SK-N-SH treated with all-trans-retinoic acid at 6 μM for 48 hours (cell line): ENCODE measurements around the gene TPPP.
"Not testable (repeated sequence)": the region's sequence is repeated elsewhere in the genome, so short reads cannot be mapped to it uniquely, and the experiment has no call there.

ENCODE experiments used
- ATAC-seq: fragments of 200-7000 bp; cut with Tn5 transposase; 3 replicates; pipeline ENCODE4 v1.9.1; 2020; ENCODE audit warnings: mild to moderate bottlenecking, moderate library complexity
- ARNTL ChIP-seq: fragments of 450-650 bp; formaldehyde crosslinking; IDR thresholded peaks from 2 replicates; pipeline ENCODE4 v1.5.0; 2020; ENCODE audit warnings: low read depth, mild to moderate bottlenecking, moderate library complexity, borderline replicate concordance
- BACH2 ChIP-seq: fragments of 250-450 bp; sonication (Bioruptor Pico); IDR thresholded peaks from 2 replicates; pipeline ENCODE4 v1.9.0; 2021; ENCODE audit warnings: mild to moderate bottlenecking, borderline replicate concordance
- CSDC2 ChIP-seq: fragments of 250-450 bp; sonication (Bioruptor Pico); IDR thresholded peaks from 2 replicates; pipeline ENCODE4 v1.5.0; 2020; ENCODE audit warnings: mild to moderate bottlenecking, moderate library complexity
- TOX ChIP-seq: fragments of 250-450 bp; sonication (Bioruptor Pico); IDR thresholded peaks from 2 replicates; pipeline ENCODE4 v1.8.0; 2021; ENCODE audit warnings: mild to moderate bottlenecking, moderate library complexity, borderline replicate concordance
- TSHZ2 ChIP-seq: fragments of 250-450 bp; sonication (Bioruptor Pico); IDR thresholded peaks from 2 replicates; pipeline ENCODE4 v1.5.0; 2020; ENCODE audit warnings: mild to moderate bottlenecking, moderate library complexity
- ZC3H10 ChIP-seq: fragments of 250-450 bp; sonication (Bioruptor Pico); IDR thresholded peaks from 2 replicates; pipeline ENCODE4 v1.5.1; 2021; ENCODE audit warnings: mild to moderate bottlenecking, moderate library complexity
- ZNF70 ChIP-seq: fragments of 450-650 bp; formaldehyde crosslinking; IDR thresholded peaks from 2 replicates; pipeline ENCODE4 v1.5.0; 2020; ENCODE audit warnings: mild to moderate bottlenecking, moderate library complexity

The TPPP gene

GRCh38 chr5:683551-684481 lies 9.3 kb downstream of the TPPP start:
- ATAC-seq = no peak
- TF ChIP-seq TOX (CRISPR knock-in tag) = no peak

DNA sequence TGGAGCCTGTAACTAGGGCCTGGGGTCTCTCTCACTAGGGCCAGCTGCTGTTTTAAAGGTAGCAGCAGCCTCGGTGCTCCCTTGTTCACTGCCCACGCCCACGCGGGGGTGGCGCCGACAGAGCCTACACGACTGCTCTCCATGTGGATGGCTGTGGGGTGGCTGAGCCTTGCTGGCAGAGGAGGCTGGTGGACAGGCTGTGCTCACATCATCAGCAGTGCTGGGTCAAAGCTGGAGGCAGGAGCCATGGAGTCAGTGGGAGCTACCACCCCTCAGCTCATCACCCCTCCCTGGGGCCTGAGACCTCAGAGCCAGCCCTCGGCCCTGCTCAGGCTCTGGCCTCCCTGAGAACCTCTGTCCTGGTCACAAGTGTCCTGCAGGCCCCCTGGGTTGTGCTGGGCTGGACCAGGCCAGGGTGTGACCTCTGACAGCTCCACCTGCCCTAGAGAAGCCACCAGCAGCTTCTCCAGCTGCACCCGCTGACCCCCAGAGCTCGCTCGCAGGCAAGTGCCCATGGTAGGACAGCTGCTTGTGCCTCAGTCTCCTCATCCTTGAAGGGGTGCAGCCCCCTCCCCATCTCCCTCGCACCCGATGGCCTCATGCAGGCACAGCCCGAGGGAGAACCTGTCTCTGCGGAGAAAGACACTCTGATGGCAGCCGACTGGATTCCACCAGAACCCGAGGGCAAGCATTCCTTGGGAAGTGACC lies 10.3 kb downstream of the TPPP start:
- ATAC-seq = not testable (repeated sequence)

DNA sequence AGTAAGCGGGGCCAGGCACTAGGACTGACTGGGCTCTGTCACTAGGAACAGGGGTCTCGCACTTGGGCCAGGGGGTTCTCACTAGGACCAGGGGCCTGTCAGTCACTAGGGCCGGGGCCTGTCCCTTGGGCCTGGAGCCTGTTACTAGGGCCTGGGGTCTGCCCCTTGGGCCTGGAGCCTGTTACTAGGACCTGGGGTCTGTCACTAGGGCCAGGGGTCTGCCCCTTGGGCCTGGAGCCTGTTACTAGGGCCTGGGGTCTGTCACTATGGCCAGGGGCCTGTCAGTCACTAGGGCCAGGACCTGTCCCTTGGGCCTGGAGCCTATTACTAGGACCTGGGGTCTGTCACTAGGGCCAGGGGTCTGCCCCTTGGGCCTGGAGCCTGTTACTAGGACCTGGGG lies 10.9 kb downstream of the TPPP start:
- ATAC-seq = not testable (repeated sequence)

DNA sequence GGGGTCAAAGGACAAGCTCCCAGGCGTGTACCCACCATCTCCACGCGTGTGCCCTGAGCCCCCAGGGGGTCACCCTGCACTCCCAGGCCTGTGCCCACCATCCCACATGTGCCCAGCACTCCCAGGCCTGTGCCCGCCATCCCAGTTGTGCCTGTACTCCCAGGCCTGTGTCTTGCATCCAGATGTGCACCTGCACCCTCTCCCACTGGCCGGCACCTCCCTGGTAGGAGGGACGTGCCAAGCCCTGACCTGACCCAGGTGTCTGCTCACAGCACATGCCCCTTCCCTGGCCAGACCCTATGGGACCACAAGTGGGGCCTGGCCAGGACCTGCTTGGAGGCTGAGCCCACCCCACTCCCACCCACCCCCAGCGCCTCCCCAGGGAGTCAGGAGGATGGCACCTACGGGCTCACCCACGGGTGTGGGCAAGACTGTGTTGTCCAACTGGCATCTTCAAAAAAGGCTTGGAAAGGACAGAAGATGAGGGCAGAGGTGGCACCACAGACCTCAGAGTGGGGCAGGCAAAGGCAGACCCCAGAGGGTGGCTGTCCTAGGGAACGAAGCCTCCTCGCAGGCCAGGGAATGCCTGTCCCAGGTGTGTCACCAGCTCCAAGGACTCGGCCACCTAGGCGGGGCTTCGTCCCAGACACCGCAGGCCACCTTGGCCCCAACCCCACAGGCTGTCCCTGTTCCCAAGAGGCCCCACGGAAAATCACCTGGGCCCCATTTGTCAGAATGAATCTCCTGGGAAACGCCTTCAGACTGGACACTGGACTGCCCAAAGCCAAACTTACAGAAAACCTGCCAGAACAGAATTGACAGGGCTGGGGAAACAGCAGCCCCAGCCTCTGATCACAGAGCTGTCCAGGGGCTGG lies 11.6 kb downstream of the TPPP start:
- not testable (repeated sequence) for ATAC-seq

GRCh38 chr5:680836-681235 lies 12.3 kb downstream of the TPPP start:
- ATAC-seq = not testable (repeated sequence)

GRCh38 chr5:680118-680795 lies 12.9 kb downstream of the TPPP start:
- not testable (repeated sequence) for ATAC-seq

DNA sequence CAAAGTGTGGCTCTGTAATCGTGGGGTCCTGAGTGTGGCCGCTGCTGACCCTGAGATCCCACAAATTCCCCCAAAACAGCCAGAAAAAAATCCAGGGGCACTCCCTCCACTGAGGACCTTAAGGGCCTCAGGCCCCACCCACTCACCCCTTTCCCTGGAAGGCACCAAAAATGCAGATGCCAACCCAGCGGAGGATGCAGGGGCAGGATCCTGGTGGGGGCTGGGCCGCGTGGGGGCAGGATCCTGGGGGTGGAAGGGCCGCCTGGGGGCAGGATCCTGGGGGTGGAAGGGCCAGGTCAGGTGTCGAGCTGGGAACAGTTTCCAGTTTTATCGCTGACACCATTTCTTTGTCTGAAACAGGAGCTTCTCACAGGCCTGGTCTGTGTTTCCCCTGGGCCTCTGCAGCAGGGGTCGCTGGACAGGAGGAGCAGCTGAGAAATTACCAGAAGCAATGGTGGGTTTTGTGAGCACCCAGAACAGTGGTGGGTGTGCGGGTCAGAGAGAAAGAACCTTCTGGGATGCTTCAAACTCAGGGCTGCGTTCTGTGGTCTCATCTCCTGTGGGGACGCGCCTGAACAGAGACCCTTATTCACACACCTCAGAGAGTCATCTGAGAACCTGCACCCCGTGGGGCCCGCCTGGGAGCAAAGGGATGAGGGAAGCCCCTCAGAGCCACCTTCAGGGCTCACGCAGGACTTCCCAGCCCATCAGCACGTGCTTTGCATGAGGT lies 13.8 kb downstream of the TPPP start:
- ATAC-seq = not testable (repeated sequence)

DNA sequence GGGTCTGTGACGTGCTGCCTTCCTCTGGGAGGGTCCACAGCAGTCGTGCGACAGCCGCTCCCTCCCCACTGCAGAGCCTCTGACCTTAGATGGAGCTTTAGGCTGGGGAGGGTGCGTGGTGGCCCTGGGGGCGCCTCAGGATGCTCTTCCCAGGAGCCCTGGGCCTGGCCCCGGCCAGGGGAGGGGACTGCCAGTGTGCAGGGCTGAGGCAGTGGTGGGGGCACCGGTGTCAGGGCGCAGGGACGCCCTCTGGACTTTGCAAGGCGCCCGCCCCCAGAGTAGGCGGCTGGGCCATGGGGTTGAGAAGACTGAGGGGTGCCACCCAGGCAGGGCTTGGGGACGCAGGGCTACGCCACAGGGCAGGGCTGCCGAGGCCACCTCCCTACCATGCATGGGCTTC lies 14.6 kb downstream of the TPPP start:
- not testable (repeated sequence) for ATAC-seq

- TF ChIP-seq ZNF70 (CRISPR knock-in tag) (no peak), ZC3H10 (CRISPR knock-in tag) (no peak), CSDC2 (CRISPR knock-in tag) (no peak), BACH2 (CRISPR knock-in tag) (no peak), TSHZ2 (no peak), ARNTL (CRISPR knock-in tag) (no peak)
- ATAC-seq = no peak
These were observed 15.7 kb downstream of the TPPP start for GRCh38 chr5:677131-678101.
